GM20000 (cell line): ENCODE results near the gene PTCRA.

Source experiments
- DNase-seq: peaks from one replicate; pipeline ENCODE4 v3.0.0; 2012; ENCODE audit warnings: low spot score
- CTCF ChIP-seq: IDR thresholded peaks from 2 replicates; pipeline ENCODE4 v1.5.1; 2012; ENCODE audit warnings: mild to moderate bottlenecking, control low read depth; ENCODE audit errors: extremely low read depth, missing control alignments

The PTCRA gene

GRCh38 chr6:42914546-42914945 lies 1.3 kb upstream of the PTCRA start:
- no peak for TF ChIP-seq CTCF
- DNase-seq = no peak

GRCh38 chr6:42916288-42916687 lies 435 bp downstream of the PTCRA start:
- no peak for DNase-seq
- no peak for TF ChIP-seq CTCF

- no peak for DNase-seq
These were observed 5.9 kb downstream of the PTCRA start for GRCh38 chr6:42921801-42922200.

GRCh38 chr6:42923666-42924065 lies 7.8 kb downstream of the PTCRA start:
- no peak for TF ChIP-seq CTCF
- DNase-seq = no peak

More at GRCh38 chr6:42921801-42922200, 5.9 kb downstream of the PTCRA start:
- TF ChIP-seq CTCF = no peak

GRCh38 chr6:42925248-42925857 lies 9.5 kb downstream of the PTCRA start:
- no peak for TF ChIP-seq CTCF
- DNase-seq = no peak

GRCh38 chr6:42928986-42929820 lies 13.3 kb downstream of the PTCRA start, which contains the start of gene CNPY3:
Gene CNPY3 (plus strand): TSS chr6:42929480. CDS start chr6:42929571, 91 bp downstream.
- DNase-seq = peak; percentile 94
- TF ChIP-seq CTCF = no peak

GRCh38 chr6:42929821-42930360 lies 14.0 kb downstream of the PTCRA start:
- DNase-seq = peak; percentile 85
- TF ChIP-seq CTCF = no peak
